HG02759 (cell line): Measurements from ENCODE around the gene LTO1.

Source experiments
- ATAC-seq: cut with Tn5 transposase; IDR thresholded peaks from one replicate; pipeline ENCODE4 v1.9.1; 2021; ENCODE audit warnings: mild to moderate bottlenecking, moderate library complexity; ENCODE audit not compliant: unreplicated experiment

The LTO1 gene

GRCh38 chr11:69682221-69682620, 7.1 kb upstream of the LTO1 start:
- no peak for ATAC-seq

DNA sequence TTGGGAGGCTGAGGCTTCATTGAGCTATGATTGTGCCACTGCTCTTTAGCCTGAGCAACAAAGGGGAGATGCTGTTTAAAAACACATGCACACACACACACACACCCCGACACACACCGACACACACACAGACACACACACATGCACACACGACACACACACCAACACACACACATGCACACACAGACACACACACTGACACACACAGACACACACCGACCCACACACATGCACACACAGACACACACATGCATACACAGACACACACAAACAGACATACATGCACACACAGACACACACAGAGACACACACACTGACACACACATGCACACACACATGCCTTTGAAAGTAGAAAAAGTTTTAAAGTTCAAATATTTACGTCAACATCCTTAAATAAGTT, 5.5 kb upstream of the LTO1 start:
- no peak for ATAC-seq

- no peak for ATAC-seq
Measured at GRCh38 chr11:69677749-69678148, 2.6 kb upstream of the LTO1 start.

DNA sequence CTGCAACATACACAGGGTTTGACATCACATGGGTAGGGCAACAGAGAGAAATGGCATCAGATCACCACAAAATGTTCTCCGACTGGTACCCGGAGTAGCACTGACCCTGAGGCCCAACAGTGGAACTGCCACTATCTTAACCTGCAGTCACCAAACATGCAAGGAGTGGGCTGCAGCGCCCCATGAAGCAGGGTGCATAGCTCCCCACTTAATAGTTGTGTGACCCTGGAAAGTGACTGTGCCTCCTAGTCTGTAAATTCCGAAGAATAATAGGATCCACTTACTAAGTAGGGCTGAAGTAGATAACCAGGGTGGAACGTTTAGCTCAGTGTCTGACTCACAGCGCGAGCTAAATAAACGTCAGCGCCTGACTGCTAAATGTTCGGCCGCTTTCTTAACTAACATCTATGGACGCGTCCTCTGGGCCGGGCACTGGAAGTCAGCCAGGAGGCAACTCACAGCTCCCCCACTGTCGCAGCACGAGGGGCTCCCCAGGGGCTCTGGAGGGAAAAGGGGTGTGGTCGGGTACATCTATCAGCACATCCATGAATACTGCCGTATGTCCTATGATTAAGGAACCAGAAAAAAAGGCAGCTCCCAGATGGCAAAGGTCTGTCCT, 777 bp downstream of the LTO1 start:
- no peak for ATAC-seq

DNA sequence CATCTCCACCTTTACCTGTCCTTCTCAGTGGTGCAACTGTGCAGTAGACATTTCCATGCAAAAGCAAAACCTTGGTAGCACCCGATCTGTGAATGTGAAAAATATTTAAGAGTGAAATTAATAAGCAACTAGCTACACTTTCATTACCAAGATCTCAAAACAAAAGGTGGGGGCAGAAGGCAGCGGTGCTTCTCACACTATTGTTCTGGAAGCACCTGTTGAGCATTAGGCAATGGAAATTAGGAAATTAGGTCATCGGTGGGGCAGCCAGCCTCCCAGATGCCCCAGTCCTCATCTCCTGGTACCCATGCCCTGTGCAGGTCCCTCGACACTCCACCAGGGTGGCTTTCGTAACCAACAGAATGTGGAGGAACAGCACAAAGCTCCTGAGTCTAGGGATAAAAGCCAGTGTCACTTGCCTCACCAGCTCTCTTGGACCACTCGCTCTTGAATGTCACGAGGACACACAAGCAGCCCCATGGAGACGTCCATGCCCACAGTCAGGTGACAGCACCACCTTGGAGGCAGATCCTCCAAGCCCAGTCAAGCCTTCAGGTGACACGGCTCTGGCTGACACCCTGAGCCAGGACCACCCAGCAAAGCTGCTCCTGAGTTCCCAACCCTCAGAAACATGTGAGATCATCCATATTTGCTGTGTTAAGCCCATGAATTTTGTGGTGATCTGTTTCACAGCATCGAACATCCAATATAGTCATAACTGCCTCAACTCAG, 3.3 kb downstream of the LTO1 start:
- no peak for ATAC-seq

DNA sequence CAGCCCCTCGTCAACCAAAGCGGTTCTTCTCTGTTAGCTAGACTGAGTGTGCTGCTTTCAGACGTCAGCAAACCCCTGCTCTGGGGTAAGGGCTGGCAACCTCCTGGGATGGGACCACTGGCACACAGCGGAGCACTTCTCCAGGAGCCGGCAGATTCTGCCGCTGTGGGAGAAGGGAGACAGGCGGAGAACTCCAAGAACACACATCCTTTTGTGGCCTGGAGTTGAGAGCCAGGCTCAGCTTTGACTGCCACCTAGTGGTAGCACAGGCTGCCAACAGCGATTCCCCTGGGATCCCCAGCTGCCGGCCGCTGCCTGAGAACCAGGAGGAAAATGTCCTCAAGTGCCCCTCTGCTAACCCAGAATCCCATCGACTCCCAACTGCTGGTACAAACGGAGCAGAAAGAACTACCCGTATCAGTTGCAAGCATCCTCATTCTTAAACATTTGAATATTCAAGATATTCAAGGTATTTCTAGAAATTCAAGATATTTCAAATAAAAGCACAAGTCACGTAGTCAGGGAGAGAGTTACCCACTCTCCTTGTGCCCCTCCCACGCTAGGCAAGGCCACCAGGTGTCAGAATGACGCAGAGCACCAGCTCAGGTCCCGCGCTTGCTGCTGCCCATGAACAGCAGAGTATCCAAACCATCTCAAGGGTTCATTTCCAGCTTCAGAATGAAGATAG, 4.9 kb downstream of the LTO1 start:
- no peak for ATAC-seq

DNA sequence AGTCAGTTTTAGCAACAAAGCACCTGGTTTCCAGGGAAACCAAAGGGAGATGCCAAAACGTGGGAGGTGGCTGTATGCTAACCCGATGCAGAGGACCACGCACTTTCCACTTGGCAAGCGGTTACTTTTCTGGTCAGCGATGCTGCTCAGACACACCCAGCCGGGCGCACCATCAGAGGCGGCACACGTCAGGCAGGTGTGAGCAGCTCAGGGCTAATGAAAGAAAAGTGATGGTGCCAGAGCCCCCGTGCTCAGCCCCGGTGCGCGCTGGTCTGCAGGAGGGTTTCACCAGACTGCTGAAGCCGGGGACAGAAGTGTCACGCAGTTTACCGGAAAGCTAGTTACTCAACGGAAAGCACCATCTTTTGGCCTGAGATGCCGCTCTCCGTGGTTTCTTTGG, 5.7 kb downstream of the LTO1 start:
- no peak for ATAC-seq

- ATAC-seq = no peak
Measured at GRCh38 chr11:69667619-69668604, 7.2 kb downstream of the LTO1 start.

DNA sequence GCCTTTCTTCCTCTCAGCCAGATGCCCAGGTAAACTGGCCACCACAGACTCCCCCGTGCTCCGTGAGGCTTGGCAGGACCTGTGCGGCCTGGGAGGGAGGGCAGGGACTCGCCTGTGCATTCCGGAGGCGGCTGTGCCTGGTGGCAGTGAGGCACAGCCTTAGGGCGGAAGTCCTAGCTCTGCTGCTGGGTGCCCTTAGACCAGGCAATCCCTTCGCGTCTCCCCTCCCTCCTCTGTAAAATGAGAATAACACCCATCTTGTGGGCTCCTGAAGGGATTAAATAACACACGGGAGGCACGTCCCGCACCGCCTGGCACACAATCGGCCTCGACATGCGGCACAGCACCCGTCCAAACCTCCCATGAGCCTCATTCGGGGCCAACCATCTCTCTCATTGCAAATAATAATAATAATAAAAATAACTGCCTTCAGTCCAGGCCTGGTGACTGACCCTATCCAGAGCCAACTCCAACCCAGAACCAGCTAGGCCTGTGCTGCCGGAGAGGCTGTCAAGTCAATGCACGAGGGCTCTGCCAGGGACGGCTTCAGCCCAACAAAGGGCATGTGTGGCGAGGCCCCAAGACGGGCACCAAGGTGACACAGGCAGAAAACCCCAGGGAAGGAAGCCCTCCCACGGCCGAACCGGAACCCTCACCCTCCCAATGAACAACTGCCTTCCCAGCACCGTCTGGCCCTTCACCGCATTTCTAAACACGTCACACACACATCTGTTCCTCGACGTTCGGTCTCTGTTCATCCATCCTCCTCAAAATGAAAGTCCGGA, 8.2 kb downstream of the LTO1 start:
- no peak for ATAC-seq

- ATAC-seq = no peak
Measured at GRCh38 chr11:69666261-69666660, 8.9 kb downstream of the LTO1 start.

DNA sequence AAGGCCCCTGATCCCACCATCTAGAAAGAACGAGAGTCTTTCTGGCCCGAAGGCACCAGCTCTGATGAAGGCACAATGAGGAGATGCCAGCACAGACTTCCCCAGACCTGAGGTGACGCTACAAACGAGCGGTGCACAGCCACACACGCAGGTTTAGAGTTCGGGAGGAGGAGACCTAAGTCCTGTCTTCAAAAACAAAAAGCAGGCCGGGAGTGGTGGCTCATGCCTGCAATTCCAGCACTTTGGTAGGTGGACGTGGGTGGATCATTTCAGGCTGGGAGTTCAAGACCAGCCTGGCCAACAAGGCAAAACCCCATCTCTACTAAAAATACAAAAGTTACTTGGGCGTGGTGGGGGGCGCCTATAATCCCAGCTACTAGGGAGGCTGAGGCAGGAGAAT, 9.5 kb downstream of the LTO1 start:
- ATAC-seq = no peak

DNA sequence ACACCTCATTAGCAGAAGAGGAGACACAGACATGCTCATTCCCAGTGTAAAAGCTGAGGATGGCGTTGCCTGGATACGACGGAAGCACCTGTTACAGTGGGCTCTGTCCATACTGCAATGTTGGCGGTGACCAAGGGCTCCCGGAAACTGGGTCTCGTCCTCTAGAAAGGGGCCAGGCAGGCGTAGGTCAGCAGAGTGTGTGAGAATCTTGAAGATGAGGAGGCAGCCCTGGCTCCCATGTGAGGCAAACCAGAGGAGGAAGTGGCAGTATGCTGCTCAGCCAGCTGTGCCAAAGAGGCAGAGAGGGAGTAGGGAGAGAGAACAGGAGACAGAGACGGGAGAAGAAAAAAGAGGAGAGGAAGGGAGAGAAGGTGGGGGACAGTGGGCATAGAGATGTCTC, 10.3 kb downstream of the LTO1 start:
- no peak for ATAC-seq

- no peak for ATAC-seq
Measured at GRCh38 chr11:69664103-69664775, 10.9 kb downstream of the LTO1 start.

GRCh38 chr11:69663326-69663725, 11.8 kb downstream of the LTO1 start:
- ATAC-seq = no peak

DNA sequence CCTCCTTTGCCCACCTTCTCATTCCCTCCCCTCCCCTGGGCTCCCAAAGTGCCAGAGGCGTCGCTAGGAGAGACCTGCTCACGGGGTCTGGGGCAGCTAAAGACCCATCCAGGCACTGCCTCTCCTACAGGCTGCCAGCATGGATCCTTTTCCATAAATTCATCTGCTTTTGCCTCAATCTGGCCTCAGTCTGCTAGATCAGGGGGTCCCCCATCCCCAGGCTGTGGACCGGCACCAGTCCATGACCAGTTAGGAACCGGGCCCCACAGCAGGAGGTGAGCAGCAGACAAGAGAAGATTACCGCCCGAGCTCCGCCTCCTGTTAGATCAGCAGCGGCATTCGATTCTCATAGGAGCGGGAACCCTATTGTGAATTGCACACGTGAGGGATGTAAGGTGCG, 12.3 kb downstream of the LTO1 start:
- no peak for ATAC-seq

GRCh38 chr11:69662021-69662698, 13.0 kb downstream of the LTO1 start:
- ATAC-seq = no peak

- ATAC-seq = no peak
Measured at GRCh38 chr11:69661413-69661715, 13.8 kb downstream of the LTO1 start.

DNA sequence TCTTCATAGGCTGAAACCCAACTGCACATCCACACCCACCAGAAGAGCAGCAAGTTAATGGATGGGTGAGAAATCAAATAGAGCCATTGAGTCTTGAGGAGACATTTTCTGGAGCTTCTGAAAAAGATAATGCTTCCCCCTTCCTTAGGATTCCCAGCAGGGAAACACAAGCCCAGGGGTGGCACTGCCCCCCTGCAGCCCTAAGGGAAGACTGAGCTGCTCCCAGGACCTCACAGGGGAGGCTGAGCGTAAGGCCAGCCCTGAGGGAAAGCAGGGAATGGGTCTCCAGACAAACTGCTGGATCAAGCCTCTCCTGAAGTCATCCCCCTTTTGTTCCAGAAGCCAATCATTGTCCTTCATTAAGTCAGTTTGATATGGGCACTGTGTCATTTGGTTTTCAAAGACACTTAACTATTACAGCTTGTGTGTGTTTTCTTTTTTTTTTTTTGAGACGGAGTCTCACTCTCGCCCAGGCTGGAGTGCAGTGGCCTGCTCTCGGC, 15.1 kb downstream of the LTO1 start:
- ATAC-seq = no peak

- ATAC-seq = no peak
Measured at GRCh38 chr11:69659591-69659990, 15.6 kb downstream of the LTO1 start.
